Upper lobe of left lung (tissue), 6 donors: Measurements from ENCODE around the gene ERBIN. TPM values are rescaled to one million over a fixed set of nuclear protein-coding genes. Genes with fewer than 3 reads are reported as not detected.

Experiments
- ATAC-seq, 2 donors: fragments of 200-7000 bp; cut with Tn5 transposase; one replicate each; pipeline ENCODE4 v1.9.1; 2022; ENCODE audit warnings: mild to moderate bottlenecking in 2 of 2, moderate library complexity in 2 of 2; ENCODE audit not compliant: low FRiP score in 2 of 2
- DNase-seq, 2 donors: peaks; one replicate each; pipeline ENCODE4 v3.0.0-alpha.2; 2019 to 2020
- H3K27ac ChIP-seq, 4 donors: fragments of 200-600 bp; sonication (generic); one replicate each; pipeline ENCODE4 v1.5.1; 2016 to 2019
- H3K27me3 ChIP-seq, 4 donors: fragments of 200-600 bp; sonication (generic); one replicate each; pipeline ENCODE4 v1.5.1; 2017 to 2019
- H3K36me3 ChIP-seq, 4 donors: fragments of 200-600 bp; sonication (generic); one replicate each; pipeline ENCODE4 v1.5.1; 2016 to 2019
- H3K4me1 ChIP-seq, 4 donors: fragments of 200-600 bp; sonication (generic); one replicate each; pipeline ENCODE4 v1.5.1; 2018 to 2019
- H3K4me3 ChIP-seq, 4 donors: fragments of 200-600 bp; sonication (generic); one replicate each; pipeline ENCODE4 v1.5.1; 2017 to 2019; ENCODE audit warnings: mild to moderate bottlenecking in 2 of 4, moderate library complexity in 1 of 4
- H3K9me3 ChIP-seq, 4 donors: fragments of 200-600 bp; sonication (generic); one replicate each; pipeline ENCODE4 v1.5.1; 2018 to 2019
- EP300 ChIP-seq, 4 donors: sonication (generic); formaldehyde crosslinking; IDR thresholded peaks; one replicate each; pipeline ENCODE4 v1.5.1; 2017; ENCODE audit warnings: antibody characterized with exemption in 4 of 4, control low read depth in 2 of 4
- POLR2A ChIP-seq, 4 donors: fragments of 450-650 bp; IDR thresholded peaks; one replicate each; pipeline ENCODE4 v1.5.1; 2016 to 2017; ENCODE audit warnings: antibody characterized with exemption in 4 of 4, mild to moderate bottlenecking in 2 of 4
- POLR2AphosphoS5 ChIP-seq, 2 donors: sonication (generic); formaldehyde crosslinking; IDR thresholded peaks; one replicate each; pipeline ENCODE4 v1.5.1; 2017; ENCODE audit warnings: antibody characterized with exemption in 2 of 2
- WGBS, 2 donors: methylation state at CpG; one replicate each; pipeline ENCODE4 v1.1.5; 2017 to 2018; 5-methylcytosine and 5-hydroxymethylcytosine counted together
- total RNA-seq, 6 donors: library from RNA; depleted of rRNA in 4 of 6; stranded (reverse); fragments of >200 nt in 4 of 6; gene quantifications; one replicate each; pipeline versions ENCODE4 v1.1.0 to v1.2.1, GENCODE V29; 2016 to 2021
- TF ChIP-seq, protein P1 (sequence below), 6 experiments: fragments of 450-650 bp in 4 of 6; fragments of 200-600 bp in 2 of 6; sonication (generic) in 2 of 6; IDR thresholded peaks; one replicate each; pipeline ENCODE4 v1.5.1; 2016 to 2019; ENCODE audit warnings: antibody characterized with exemption in 6 of 6
- donor health status: DM: no; HTN: no; CAD: no; lungs with moderate emphysema.
- donor health status: DM: no; HTN: yes; CAD: no; lungs with severe emphysema.

Gene ERBIN
- total RNA-seq, 6 donors from 2014 or later = 21.0 to 111 (median 58.2) TPM

- Histone ChIP-seq H3K4me3 (no peak overlapping the region), H3K4me1 (peaks cover 0 to 3% (median 0%) of the 10 kb centered on the region in 4 donors), H3K36me3 (peaks cover 0 to 14% (median 0%) of the 10 kb centered on the region in 4 donors), H3K27ac (no peak overlapping the region), H3K9me3 (no peaks in the 10 kb centered on the region), H3K27me3 (no peaks in the 10 kb centered on the region)
- TF ChIP-seq POLR2A (IDR thresholded peaks at IDR 0.05) (no peak), POLR2AphosphoS5 (IDR thresholded peaks at IDR 0.05) (no peak), EP300 (IDR thresholded peaks at IDR 0.05) (no peak)
- TF ChIP-seq, protein P1, sequence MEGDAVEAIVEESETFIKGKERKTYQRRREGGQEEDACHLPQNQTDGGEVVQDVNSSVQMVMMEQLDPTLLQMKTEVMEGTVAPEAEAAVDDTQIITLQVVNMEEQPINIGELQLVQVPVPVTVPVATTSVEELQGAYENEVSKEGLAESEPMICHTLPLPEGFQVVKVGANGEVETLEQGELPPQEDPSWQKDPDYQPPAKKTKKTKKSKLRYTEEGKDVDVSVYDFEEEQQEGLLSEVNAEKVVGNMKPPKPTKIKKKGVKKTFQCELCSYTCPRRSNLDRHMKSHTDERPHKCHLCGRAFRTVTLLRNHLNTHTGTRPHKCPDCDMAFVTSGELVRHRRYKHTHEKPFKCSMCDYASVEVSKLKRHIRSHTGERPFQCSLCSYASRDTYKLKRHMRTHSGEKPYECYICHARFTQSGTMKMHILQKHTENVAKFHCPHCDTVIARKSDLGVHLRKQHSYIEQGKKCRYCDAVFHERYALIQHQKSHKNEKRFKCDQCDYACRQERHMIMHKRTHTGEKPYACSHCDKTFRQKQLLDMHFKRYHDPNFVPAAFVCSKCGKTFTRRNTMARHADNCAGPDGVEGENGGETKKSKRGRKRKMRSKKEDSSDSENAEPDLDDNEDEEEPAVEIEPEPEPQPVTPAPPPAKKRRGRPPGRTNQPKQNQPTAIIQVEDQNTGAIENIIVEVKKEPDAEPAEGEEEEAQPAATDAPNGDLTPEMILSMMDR (IDR thresholded peaks at IDR 0.05) = no peak
- WGBS, 2 donors = 83 to 89% methylated on average over 6 of the region's 6 CpGs
- ATAC-seq = no peak
- no peak for DNase-seq
These were observed 89.0 kb downstream of the ERBIN start for GRCh38 chr5:66015196-66015960.

GRCh38 chr5:66021585-66021984 lies 95.2 kb downstream of the ERBIN start:
- Histone ChIP-seq H3K4me1 (peaks cover 0 to 6% (median 0%) of the 10 kb centered on the region in 4 donors), H3K36me3 (peaks cover 3 to 35% (median 10%) of the 10 kb centered on the region in 4 donors), H3K4me3 (no peak overlapping the region), H3K9me3 (no peaks in the 10 kb centered on the region), H3K27ac (no peak overlapping the region), H3K27me3 (no peaks in the 10 kb centered on the region)
- WGBS, 2 donors = 61 to 76% methylated on average over 1 of the region's 1 CpG
- DNase-seq (no peak), ATAC-seq (no peak)
- TF ChIP-seq POLR2A (IDR thresholded peaks at IDR 0.05) (no peak), EP300 (IDR thresholded peaks at IDR 0.05) (no peak), POLR2AphosphoS5 (IDR thresholded peaks at IDR 0.05) (no peak)
- TF ChIP-seq, protein P1 (IDR thresholded peaks at IDR 0.05) = no peak

GRCh38 chr5:66039296-66039695 lies 112.9 kb downstream of the ERBIN start:
- no peak for ATAC-seq

GRCh38 chr5:66039701-66040100 lies 113.3 kb downstream of the ERBIN start:
- H3K9me3 ChIP-seq = no peaks in the 10 kb centered on the region
- H3K4me3 ChIP-seq = no peak overlapping the region
- ATAC-seq (no peak), DNase-seq (no peak)
- H3K27ac ChIP-seq = no peak overlapping the region
- H3K27me3 ChIP-seq = no peaks in the 10 kb centered on the region
- peaks cover 0 to 7% (median 0%) of the 10 kb centered on the region in 4 donors for H3K4me1 ChIP-seq
- H3K36me3 ChIP-seq = peaks cover 9 to 72% (median 17%) of the 10 kb centered on the region in 4 donors
- 95 to 100% methylated on average over 1 of the region's 1 CpG for WGBS, 2 donors
- TF ChIP-seq, protein P1 (IDR thresholded peaks at IDR 0.05) = no peak

More at GRCh38 chr5:66039296-66039695, 112.9 kb downstream of the ERBIN start:
- no peak overlapping the region for H3K27ac ChIP-seq
- H3K36me3 ChIP-seq = peaks cover 6 to 72% (median 13%) of the 10 kb centered on the region in 4 donors
- no peak overlapping the region for H3K4me3 ChIP-seq
- TF ChIP-seq POLR2AphosphoS5 (IDR thresholded peaks at IDR 0.05) = no peak
- TF ChIP-seq, protein P1 (IDR thresholded peaks at IDR 0.05) = no peak
- TF ChIP-seq POLR2A (IDR thresholded peaks at IDR 0.05) = no peak
- TF ChIP-seq EP300 (IDR thresholded peaks at IDR 0.05) = no peak
- H3K9me3 ChIP-seq = no peaks in the 10 kb centered on the region
- no peaks in the 10 kb centered on the region for H3K27me3 ChIP-seq
- DNase-seq = no peak
- 88 to 96% methylated on average over 1 of the region's 1 CpG for WGBS, 2 donors
- peaks cover 0 to 7% (median 0%) of the 10 kb centered on the region in 4 donors for H3K4me1 ChIP-seq

DNA sequence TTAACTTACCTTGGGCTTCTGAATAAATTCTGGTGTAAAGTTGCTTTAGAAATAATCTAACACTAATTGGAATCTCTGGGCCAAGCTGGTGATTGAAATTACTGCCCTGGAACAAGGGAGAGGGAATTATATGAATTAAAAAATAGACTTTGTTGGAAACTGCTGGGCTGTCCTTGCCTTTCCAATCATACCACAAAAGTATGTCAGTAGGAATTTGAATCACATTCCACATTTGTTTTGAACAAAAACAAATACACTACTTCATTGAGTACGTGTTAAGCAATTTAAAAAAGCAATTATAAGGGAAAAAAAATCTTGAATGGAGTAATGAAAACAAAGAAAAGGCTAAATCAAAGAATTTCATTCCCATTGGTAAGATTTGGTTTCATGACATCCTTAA lies 115.3 kb downstream of the ERBIN start:
- H3K27me3 ChIP-seq = no peaks in the 10 kb centered on the region
- peaks cover 13 to 74% (median 26%) of the 10 kb centered on the region in 4 donors for H3K36me3 ChIP-seq
- no peak overlapping the region for H3K4me3 ChIP-seq
- no peak overlapping the region for H3K27ac ChIP-seq
- no peak for ATAC-seq
- no peak for DNase-seq
- peaks cover 0 to 7% (median 0%) of the 10 kb centered on the region in 4 donors for H3K4me1 ChIP-seq
- TF ChIP-seq POLR2A (IDR thresholded peaks at IDR 0.05) (no peak), EP300 (IDR thresholded peaks at IDR 0.05) (no peak), POLR2AphosphoS5 (IDR thresholded peaks at IDR 0.05) (no peak)
- TF ChIP-seq, protein P1 (IDR thresholded peaks at IDR 0.05) = no peak
- no peaks in the 10 kb centered on the region for H3K9me3 ChIP-seq
- 41 to 67% methylated on average over 1 of the region's 1 CpG for WGBS, 2 donors
